HepG2 (cell line): ENCODE data around the gene MIF4GD. TPM values are rescaled to one million over a fixed set of nuclear protein-coding genes. Genes with fewer than 3 reads are reported as not detected.

Experiments used
- FOXA1 ChIP-seq, 2 experiments: fragments of 450-650 bp in 1 of 2; sonication (generic) in 1 of 2; formaldehyde crosslinking in 1 of 2; IDR thresholded peaks; 2 replicates each; pipeline versions ENCODE4 v1.4.0 to v1.6.1; 2016 to 2020; ENCODE audit warnings: missing genetic modification reagents in 1 of 2
- HOXA5 ChIP-seq: sonication (generic); formaldehyde crosslinking; IDR thresholded peaks from 2 replicates; pipeline ENCODE4 v1.4.0; 2020; ENCODE audit warnings: missing genetic modification reagents
- NFYB ChIP-seq: sonication (generic); formaldehyde crosslinking; IDR thresholded peaks from 2 replicates; pipeline ENCODE4 v1.4.0; 2020; ENCODE audit warnings: missing genetic modification reagents
- SP5 ChIP-seq: IDR thresholded peaks from 2 replicates; pipeline ENCODE4 v1.6.1; 2016; ENCODE audit warnings: low read depth, borderline replicate concordance
- TBL1XR1 ChIP-seq: fragments of 150-350 bp; IDR thresholded peaks from 2 replicates; pipeline ENCODE4 v1.6.1; 2014; ENCODE audit warnings: borderline replicate concordance, low read length; ENCODE audit not compliant: partially characterized antibody
- THAP11 ChIP-seq: IDR thresholded peaks from 2 replicates; pipeline ENCODE4 v1.6.1; 2016; ENCODE audit warnings: missing biosample characterization, missing genetic modification reagents
- WIZ ChIP-seq: sonication (generic); formaldehyde crosslinking; IDR thresholded peaks from 2 replicates; pipeline ENCODE4 v1.5.1; 2020; ENCODE audit warnings: mild to moderate bottlenecking, missing genetic modification reagents
- ZNF143 ChIP-seq: sonication (generic); formaldehyde crosslinking; IDR thresholded peaks from 2 replicates; pipeline ENCODE4 v1.4.0; 2020; ENCODE audit warnings: missing genetic modification reagents
- ZNF274 ChIP-seq: sonication (generic); formaldehyde crosslinking; IDR thresholded peaks from 2 replicates; pipeline ENCODE4 v1.5.1; 2020; ENCODE audit warnings: mild to moderate bottlenecking, missing genetic modification reagents
- ZNF768 ChIP-seq: sonication (generic); formaldehyde crosslinking; IDR thresholded peaks from 2 replicates; pipeline ENCODE4 v1.4.0; 2020; ENCODE audit warnings: missing genetic modification reagents
- ZNF891 ChIP-seq: sonication (generic); formaldehyde crosslinking; IDR thresholded peaks from 2 replicates; pipeline ENCODE4 v1.5.0; 2020; ENCODE audit warnings: mild to moderate bottlenecking, missing genetic modification reagents
- ZSCAN20 ChIP-seq: sonication (generic); formaldehyde crosslinking; IDR thresholded peaks from 2 replicates; pipeline ENCODE4 v1.4.0; 2020; ENCODE audit warnings: missing genetic modification reagents, mild to moderate bottlenecking, borderline replicate concordance
- polyA plus RNA-seq, 8 experiments: library from polyadenylated mRNA; depleted of rRNA in 3 of 8; stranded (reverse) in 7 of 8; unstranded in 1 of 8; fragments of >200 nt; fragmentation: Illumina TruSeq in 4 of 8; extraction: Trizol in 4 of 8; gene quantifications; 2 replicates each; pipeline versions ENCODE4 v1.2.1 to v1.2.3, GENCODE V29; 2011 to 2016; ENCODE audit warnings: low read depth in 4 of 8, missing spikeins in 1 of 8, mixed read lengths in 1 of 8; ENCODE audit not compliant: insufficient read depth in 1 of 8
- total RNA-seq, 5 experiments: library from RNA; depleted of rRNA; stranded (reverse); fragments of >200 nt; fragmentation: Illumina TruSeq; extraction: Trizol; gene quantifications; 2 replicates each; pipeline ENCODE4 v1.2.3, GENCODE V29; 2016; ENCODE audit warnings: low read depth in 1 of 5
- TF ChIP-seq, protein P1 (sequence below): sonication (generic); formaldehyde crosslinking; IDR thresholded peaks from 2 replicates; pipeline ENCODE4 v1.4.0; 2020; ENCODE audit warnings: mild to moderate bottlenecking, missing genetic modification reagents
- TF ChIP-seq, protein P2 (sequence below): sonication (generic); formaldehyde crosslinking; IDR thresholded peaks from 2 replicates; pipeline ENCODE4 v1.4.0; 2020; ENCODE audit warnings: missing genetic modification reagents, borderline replicate concordance
- TF ChIP-seq, protein P3 (sequence below): fragments of 450-650 bp; IDR thresholded peaks from 2 replicates; pipeline ENCODE4 v1.6.1; 2016
- TF ChIP-seq, protein P4 (sequence below): sonication (generic); formaldehyde crosslinking; IDR thresholded peaks from 2 replicates; pipeline ENCODE4 v1.9.0; 2021; ENCODE audit warnings: missing genetic modification reagents, borderline replicate concordance
- TF ChIP-seq, protein P5 (sequence below): sonication (generic); formaldehyde crosslinking; IDR thresholded peaks from 2 replicates; pipeline ENCODE4 v1.5.1; 2020; ENCODE audit warnings: missing genetic modification reagents, mild to moderate bottlenecking, borderline replicate concordance

The MIF4GD gene
- total and polyA plus RNA-seq, 2 of the 13 experiments (the other 11 are each of a cell fraction or from before 2014, with no cell fraction given) = 14.0 to 28.0 TPM

DNA sequence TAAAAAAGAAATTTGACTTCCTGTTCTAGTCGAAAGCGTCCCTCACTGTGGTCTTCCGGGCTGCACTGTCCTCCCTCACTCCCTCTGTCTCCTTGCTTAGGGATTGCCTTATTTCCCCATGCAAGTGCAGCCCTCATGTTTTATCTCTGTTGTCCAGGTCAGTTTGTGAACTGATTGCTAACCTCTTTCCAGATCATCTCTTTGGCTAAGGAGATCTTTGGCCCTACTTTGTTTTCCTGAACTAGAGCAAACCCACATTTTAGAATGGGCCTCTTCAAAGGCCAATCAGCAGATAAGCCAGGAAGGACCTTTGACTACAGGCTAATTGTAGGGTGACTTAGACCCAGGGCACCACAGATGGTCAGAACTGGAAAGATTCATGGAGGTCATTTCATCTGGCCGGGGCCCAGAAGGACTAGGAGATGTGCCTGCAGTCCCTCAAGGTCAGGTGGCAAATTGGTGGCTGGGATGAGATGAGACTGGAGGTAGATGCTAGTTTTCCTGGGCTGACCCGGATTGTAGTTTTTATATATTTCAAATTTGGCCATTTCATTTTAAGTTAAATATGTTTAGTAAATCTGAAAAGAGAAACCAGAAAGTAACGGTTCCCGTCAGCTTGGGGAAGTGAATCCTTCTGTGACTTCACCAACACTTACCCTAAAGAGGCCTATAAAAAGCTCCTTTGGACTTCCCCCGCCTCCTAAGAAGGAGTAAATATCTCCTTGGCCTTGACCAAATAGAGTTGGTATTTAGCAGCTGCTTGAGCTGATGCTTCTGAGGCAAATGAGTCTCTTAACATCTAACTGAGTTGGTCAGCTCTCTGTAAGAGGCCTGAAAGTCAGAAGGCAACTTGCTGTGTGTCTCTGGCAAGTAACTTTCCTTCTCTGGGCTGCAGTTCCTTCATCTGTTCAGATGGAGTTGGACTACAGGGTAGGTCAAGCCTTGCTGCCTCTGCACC, 24.4 kb upstream of the MIF4GD start (continued):
- TF ChIP-seq, protein P1, sequence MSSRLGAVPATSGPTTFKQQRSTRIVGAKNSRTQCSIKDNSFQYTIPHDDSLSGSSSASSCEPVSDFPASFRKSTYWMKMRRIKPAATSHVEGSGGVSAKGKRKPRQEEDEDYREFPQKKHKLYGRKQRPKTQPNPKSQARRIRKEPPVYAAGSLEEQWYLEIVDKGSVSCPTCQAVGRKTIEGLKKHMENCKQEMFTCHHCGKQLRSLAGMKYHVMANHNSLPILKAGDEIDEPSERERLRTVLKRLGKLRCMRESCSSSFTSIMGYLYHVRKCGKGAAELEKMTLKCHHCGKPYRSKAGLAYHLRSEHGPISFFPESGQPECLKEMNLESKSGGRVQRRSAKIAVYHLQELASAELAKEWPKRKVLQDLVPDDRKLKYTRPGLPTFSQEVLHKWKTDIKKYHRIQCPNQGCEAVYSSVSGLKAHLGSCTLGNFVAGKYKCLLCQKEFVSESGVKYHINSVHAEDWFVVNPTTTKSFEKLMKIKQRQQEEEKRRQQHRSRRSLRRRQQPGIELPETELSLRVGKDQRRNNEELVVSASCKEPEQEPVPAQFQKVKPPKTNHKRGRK (CRISPR knock-in tag) = no peak
- no peak; the same call in 1 of the 2 replicates for TF ChIP-seq SP5 (CRISPR knock-in tag)
- TF ChIP-seq ZNF891 (CRISPR knock-in tag) = no peak
- TF ChIP-seq, protein P2, sequence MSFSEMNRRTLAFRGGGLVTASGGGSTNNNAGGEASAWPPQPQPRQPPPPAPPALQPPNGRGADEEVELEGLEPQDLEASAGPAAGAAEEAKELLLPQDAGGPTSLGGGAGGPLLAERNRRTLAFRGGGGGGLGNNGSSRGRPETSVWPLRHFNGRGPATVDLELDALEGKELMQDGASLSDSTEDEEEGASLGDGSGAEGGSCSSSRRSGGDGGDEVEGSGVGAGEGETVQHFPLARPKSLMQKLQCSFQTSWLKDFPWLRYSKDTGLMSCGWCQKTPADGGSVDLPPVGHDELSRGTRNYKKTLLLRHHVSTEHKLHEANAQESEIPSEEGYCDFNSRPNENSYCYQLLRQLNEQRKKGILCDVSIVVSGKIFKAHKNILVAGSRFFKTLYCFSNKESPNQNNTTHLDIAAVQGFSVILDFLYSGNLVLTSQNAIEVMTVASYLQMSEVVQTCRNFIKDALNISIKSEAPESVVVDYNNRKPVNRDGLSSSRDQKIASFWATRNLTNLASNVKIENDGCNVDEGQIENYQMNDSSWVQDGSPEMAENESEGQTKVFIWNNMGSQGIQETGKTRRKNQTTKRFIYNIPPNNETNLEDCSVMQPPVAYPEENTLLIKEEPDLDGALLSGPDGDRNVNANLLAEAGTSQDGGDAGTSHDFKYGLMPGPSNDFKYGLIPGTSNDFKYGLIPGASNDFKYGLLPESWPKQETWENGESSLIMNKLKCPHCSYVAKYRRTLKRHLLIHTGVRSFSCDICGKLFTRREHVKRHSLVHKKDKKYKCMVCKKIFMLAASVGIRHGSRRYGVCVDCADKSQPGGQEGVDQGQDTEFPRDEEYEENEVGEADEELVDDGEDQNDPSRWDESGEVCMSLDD (CRISPR knock-in tag) = no peak
- TF ChIP-seq THAP11 (CRISPR knock-in tag) = peak; percentile 85
- TF ChIP-seq ZSCAN20 = 0 out of 2 replicates have a peak, but pooled peaks have one; percentile 61
- TF ChIP-seq, protein P3, sequence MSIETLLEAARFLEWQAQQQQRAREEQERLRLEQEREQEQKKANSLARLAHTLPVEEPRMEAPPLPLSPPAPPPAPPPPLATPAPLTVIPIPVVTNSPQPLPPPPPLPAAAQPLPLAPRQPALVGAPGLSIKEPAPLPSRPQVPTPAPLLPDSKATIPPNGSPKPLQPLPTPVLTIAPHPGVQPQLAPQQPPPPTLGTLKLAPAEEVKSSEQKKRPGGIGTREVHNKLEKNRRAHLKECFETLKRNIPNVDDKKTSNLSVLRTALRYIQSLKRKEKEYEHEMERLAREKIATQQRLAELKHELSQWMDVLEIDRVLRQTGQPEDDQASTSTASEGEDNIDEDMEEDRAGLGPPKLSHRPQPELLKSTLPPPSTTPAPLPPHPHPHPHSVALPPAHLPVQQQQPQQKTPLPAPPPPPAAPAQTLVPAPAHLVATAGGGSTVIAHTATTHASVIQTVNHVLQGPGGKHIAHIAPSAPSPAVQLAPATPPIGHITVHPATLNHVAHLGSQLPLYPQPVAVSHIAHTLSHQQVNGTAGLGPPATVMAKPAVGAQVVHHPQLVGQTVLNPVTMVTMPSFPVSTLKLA = peak; percentile 42; the same call in 1 of the 2 replicates
- TF ChIP-seq ZNF143 (CRISPR knock-in tag) = 0 out of 2 replicates have a peak, but pooled peaks have one; percentile 52
- peak; percentile 70; the same call in 1 of the 2 replicates for TF ChIP-seq HOXA5 (CRISPR knock-in tag)
- no peak for TF ChIP-seq FOXA1 (IDR thresholded peaks at IDR 0.05)
- peak; percentile 57; the same call in 1 of the 2 replicates for TF ChIP-seq FOXA1 (CRISPR knock-in tag; IDR thresholded peaks at IDR 0.05)
- TF ChIP-seq, protein P4, sequence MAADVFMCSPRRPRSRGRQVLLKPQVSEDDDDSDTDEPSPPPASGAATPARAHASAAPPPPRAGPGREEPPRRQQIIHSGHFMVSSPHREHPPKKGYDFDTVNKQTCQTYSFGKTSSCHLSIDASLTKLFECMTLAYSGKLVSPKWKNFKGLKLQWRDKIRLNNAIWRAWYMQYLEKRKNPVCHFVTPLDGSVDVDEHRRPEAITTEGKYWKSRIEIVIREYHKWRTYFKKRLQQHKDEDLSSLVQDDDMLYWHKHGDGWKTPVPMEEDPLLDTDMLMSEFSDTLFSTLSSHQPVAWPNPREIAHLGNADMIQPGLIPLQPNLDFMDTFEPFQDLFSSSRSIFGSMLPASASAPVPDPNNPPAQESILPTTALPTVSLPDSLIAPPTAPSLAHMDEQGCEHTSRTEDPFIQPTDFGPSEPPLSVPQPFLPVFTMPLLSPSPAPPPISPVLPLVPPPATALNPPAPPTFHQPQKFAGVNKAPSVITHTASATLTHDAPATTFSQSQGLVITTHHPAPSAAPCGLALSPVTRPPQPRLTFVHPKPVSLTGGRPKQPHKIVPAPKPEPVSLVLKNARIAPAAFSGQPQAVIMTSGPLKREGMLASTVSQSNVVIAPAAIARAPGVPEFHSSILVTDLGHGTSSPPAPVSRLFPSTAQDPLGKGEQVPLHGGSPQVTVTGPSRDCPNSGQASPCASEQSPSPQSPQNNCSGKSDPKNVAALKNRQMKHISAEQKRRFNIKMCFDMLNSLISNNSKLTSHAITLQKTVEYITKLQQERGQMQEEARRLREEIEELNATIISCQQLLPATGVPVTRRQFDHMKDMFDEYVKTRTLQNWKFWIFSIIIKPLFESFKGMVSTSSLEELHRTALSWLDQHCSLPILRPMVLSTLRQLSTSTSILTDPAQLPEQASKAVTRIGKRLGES (CRISPR knock-in tag) = no peak
- peak; percentile 95; the same call in 1 of the 2 replicates for TF ChIP-seq ZNF768 (CRISPR knock-in tag)
- TF ChIP-seq NFYB (CRISPR knock-in tag) = peak; percentile 73
- TF ChIP-seq, protein P5, sequence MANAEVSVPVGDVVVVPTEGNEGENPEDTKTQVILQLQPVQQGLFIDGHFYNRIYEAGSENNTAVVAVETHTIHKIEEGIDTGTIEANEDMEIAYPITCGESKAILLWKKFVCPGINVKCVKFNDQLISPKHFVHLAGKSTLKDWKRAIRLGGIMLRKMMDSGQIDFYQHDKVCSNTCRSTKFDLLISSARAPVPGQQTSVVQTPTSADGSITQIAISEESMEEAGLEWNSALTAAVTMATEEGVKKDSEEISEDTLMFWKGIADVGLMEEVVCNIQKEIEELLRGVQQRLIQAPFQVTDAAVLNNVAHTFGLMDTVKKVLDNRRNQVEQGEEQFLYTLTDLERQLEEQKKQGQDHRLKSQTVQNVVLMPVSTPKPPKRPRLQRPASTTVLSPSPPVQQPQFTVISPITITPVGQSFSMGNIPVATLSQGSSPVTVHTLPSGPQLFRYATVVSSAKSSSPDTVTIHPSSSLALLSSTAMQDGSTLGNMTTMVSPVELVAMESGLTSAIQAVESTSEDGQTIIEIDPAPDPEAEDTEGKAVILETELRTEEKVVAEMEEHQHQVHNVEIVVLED (CRISPR knock-in tag) = peak; percentile 60; the same call in 1 of the 2 replicates
- TF ChIP-seq TBL1XR1 = no peak
- no peak for TF ChIP-seq ZNF274 (CRISPR knock-in tag)
- no peak for TF ChIP-seq WIZ (CRISPR knock-in tag)
